HG02678 (cell line): ENCODE results near the gene LRRC39.
"Not testable (repeated sequence)": the region's sequence is repeated elsewhere in the genome, so short reads cannot be mapped to it uniquely, and the experiment has no call there.

Experiments
- ATAC-seq: cut with Tn5 transposase; IDR thresholded peaks from one replicate; pipeline ENCODE4 v1.9.1; 2021; ENCODE audit warnings: mild to moderate bottlenecking, moderate library complexity; ENCODE audit not compliant: unreplicated experiment

Gene LRRC39

GRCh38 chr1:100178091-100178490 lies at the start of gene LRRC39:
LRRC39 (minus strand) TSS chr1:100178256; CDS start chr1:100168516, 9,740 bp downstream.
- no peak for ATAC-seq

GRCh38 chr1:100222428-100222827 lies 44.4 kb upstream of the LRRC39 start:
- ATAC-seq, result no peak

- ATAC-seq, result no peak
These were observed 41.8 kb upstream of the LRRC39 start for GRCh38 chr1:100219883-100220282.

GRCh38 chr1:100219457-100219856 lies 41.4 kb upstream of the LRRC39 start:
- no peak for ATAC-seq

- no peak for ATAC-seq
These were observed 39.8 kb upstream of the LRRC39 start for GRCh38 chr1:100217834-100218233.

- no peak for ATAC-seq
These were observed 37.0 kb upstream of the LRRC39 start for GRCh38 chr1:100215101-100215500.

- ATAC-seq, result no peak
These were observed 35.1 kb upstream of the LRRC39 start for GRCh38 chr1:100213141-100213540.

GRCh38 chr1:100206301-100206700 lies 28.2 kb upstream of the LRRC39 start:
- ATAC-seq, result no peak

GRCh38 chr1:100205593-100205992 lies 27.5 kb upstream of the LRRC39 start:
- ATAC-seq, result not testable (repeated sequence)

GRCh38 chr1:100205103-100205502 lies 27.0 kb upstream of the LRRC39 start:
- ATAC-seq, result not testable (repeated sequence)

GRCh38 chr1:100202703-100203102 lies 24.6 kb upstream of the LRRC39 start:
- not testable (repeated sequence) for ATAC-seq

GRCh38 chr1:100200060-100200459 lies 22.0 kb upstream of the LRRC39 start:
- ATAC-seq, result not testable (repeated sequence)

GRCh38 chr1:100198596-100198995 lies 20.5 kb upstream of the LRRC39 start:
- ATAC-seq, result no peak

- ATAC-seq, result no peak
These were observed 10.6 kb upstream of the LRRC39 start for GRCh38 chr1:100188617-100189016.

GRCh38 chr1:100187912-100188311 lies 9.9 kb upstream of the LRRC39 start:
- no peak for ATAC-seq

GRCh38 chr1:100184536-100184935 lies 6.5 kb upstream of the LRRC39 start:
- peak; percentile 70 for ATAC-seq

GRCh38 chr1:100183370-100183769 lies 5.3 kb upstream of the LRRC39 start:
- ATAC-seq, result no peak

- ATAC-seq, result no peak
These were observed 588 bp downstream of the LRRC39 start for GRCh38 chr1:100177295-100178041.

- ATAC-seq, result no peak
These were observed 10.0 kb downstream of the LRRC39 start for GRCh38 chr1:100168051-100168450.

GRCh38 chr1:100164702-100165101 lies 13.4 kb downstream of the LRRC39 start:
- no peak for ATAC-seq

GRCh38 chr1:100164216-100164615 lies 13.8 kb downstream of the LRRC39 start:
- ATAC-seq, result no peak

- no peak for ATAC-seq
These were observed 15.2 kb downstream of the LRRC39 start for GRCh38 chr1:100162881-100163280.

GRCh38 chr1:100152271-100152670 lies 25.8 kb downstream of the LRRC39 start:
- peak; percentile 86 for ATAC-seq
